Measurements from ENCODE around the gene A3GALT2.

GRCh38 chr1:33276573-33277298, 44.2 kb downstream of the A3GALT2 start:
- TF ChIP-seq POLR2AphosphoS5 (IDR thresholded peaks at IDR 0.05) (no peak), POLR2A (IDR thresholded peaks at IDR 0.05) (no peak), EP300 (IDR thresholded peaks at IDR 0.05; ENCODE audit: low read depth) (no peak)

All from transverse colon (tissue), 3 donors.